ENCODE results near the gene ARHGEF39. TPM values are rescaled to one million over a fixed set of nuclear protein-coding genes. Genes with fewer than 3 reads are reported as not detected.

ARHGEF39 gene
- total RNA-seq, 4 donors from 2014 or later, result 0.27 to 0.45 (median 0.42) TPM; not detected in 1

DNA sequence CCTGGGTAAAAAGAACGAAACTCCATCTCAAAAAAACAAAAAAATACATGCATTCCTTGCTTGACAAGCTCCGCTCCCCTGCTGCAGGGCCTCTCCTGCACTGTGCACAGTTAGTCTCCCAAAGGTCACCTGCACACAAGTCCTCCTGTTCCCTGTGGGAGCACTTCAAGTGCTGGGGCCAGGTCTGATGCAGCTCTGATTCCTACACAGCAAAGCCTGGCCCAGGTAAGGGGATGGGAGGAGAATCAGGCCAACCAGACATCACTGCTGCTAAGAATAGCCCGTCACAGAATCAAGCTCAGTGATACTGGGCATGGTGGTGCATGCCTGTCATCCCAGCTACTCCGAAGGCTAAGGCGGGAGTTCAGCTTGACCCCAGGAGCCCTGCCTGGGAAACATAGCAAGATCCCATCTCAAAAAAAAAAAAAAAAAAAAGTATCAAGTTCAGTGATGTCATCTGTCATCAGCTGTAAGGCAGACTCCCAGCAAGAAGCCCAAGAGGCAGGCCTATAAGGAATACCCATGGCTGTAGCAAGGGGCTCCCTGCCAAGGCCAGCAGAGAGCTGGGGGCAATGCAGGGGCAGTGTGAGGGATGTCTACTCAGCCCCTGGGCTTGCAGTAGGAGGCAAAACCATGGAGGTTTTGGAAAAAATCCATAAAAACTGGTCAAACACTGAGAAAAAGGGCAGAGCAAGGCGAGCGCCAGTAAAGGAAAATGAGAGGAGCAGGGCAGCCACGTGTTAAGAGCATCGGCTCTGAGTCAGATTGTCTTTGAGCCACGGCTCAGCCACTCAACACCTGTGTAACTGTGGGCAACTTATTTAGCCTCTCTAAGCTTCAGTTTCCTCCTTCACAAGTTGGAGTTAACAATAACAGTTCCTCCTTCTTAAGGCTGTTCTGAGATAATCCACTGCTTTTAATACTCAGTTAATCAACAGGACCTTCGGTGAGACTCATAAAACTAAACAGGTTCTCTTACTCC is 21.5 kb upstream of the ARHGEF39 start:
- TF ChIP-seq, protein P1, sequence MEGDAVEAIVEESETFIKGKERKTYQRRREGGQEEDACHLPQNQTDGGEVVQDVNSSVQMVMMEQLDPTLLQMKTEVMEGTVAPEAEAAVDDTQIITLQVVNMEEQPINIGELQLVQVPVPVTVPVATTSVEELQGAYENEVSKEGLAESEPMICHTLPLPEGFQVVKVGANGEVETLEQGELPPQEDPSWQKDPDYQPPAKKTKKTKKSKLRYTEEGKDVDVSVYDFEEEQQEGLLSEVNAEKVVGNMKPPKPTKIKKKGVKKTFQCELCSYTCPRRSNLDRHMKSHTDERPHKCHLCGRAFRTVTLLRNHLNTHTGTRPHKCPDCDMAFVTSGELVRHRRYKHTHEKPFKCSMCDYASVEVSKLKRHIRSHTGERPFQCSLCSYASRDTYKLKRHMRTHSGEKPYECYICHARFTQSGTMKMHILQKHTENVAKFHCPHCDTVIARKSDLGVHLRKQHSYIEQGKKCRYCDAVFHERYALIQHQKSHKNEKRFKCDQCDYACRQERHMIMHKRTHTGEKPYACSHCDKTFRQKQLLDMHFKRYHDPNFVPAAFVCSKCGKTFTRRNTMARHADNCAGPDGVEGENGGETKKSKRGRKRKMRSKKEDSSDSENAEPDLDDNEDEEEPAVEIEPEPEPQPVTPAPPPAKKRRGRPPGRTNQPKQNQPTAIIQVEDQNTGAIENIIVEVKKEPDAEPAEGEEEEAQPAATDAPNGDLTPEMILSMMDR (IDR thresholded peaks at IDR 0.05), result no peak
- TF ChIP-seq POLR2A (IDR thresholded peaks at IDR 0.05), result no peak
- WGBS, 2 donors, result 68 to 74% methylated on average over 10 to 11 of the region's 11 CpGs
- Histone ChIP-seq H3K27ac (no peak overlapping the region), H3K27me3 (no peaks in the 10 kb centered on the region), H3K4me1 (peaks cover 5 to 6% of the 10 kb centered on the region in 2 donors), H3K9me3 (no peaks in the 10 kb centered on the region), H3K36me3 (peaks cover 0 to 6% of the 10 kb centered on the region in 2 donors), H3K4me3 (replicated peaks in 1 of 3) (no peak overlapping the region)
- peak; percentile 32 to 52 for DNase-seq
- intact Hi-C loops (cut with DNase I), result no loop called here

DNA sequence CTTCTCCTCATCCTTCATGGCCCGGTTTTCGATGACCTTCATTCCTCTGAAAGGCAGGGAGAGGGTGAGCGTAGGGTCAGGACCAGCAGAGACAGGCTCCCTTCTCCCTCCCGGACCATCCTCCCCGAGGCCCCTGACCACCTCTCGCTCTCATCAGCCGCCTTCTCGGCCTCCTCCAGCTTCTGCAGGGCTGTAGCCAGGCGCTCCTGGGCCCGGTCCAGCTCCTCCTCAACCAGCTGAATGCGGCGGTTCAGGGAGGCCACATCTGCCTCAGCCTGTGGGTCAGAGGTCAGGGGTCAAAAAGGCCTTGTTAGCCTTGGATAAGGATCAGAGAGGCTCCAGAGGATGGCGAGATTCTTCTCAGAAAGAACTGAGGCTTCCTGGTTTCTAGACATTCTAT is 20.5 kb upstream of the ARHGEF39 start:
- 89% methylated on average over 13 of the region's 13 CpGs for WGBS, 2 donors
- Histone ChIP-seq H3K27ac (no peak overlapping the region), H3K4me1 (peaks cover 5 to 6% of the 10 kb centered on the region in 2 donors), H3K9me3 (no peaks in the 10 kb centered on the region), H3K36me3 (peaks cover 0 to 6% of the 10 kb centered on the region in 2 donors), H3K27me3 (no peaks in the 10 kb centered on the region), H3K4me3 (replicated peaks in 1 of 3) (no peak overlapping the region)
- no peak for DNase-seq
- intact Hi-C loops (cut with DNase I), result no loop called here
- TF ChIP-seq, protein P1 (IDR thresholded peaks at IDR 0.05), result no peak
- no peak for TF ChIP-seq POLR2A (IDR thresholded peaks at IDR 0.05)

DNA sequence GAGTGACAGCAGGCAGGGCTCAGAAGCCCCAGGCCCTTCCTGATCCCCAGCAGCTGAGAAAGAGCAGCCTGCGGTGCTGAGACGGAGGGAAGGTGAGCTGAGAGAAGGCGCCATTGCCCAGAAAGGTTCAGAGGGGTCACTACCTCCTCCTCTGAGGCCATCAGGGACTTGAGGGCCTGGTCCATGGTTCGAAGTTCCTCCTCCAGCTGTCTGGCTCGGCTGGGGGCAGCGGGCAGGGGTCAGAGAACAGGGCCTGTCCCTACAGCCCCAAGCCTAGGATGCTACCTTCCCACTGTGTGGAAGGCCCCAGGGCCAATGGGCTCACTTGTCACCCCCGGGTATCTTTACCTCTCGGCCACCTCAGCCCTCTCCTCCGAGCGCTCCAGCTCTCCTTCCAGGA is 19.9 kb upstream of the ARHGEF39 start:
- Histone ChIP-seq H3K9me3 (no peaks in the 10 kb centered on the region), H3K27me3 (no peaks in the 10 kb centered on the region), H3K27ac (no peak overlapping the region), H3K36me3 (peaks cover 0 to 6% of the 10 kb centered on the region in 2 donors), H3K4me3 (replicated peaks in 1 of 3) (no peak overlapping the region), H3K4me1 (peaks cover 2% of the 10 kb centered on the region in 2 donors)
- DNase-seq, result no peak
- TF ChIP-seq, protein P1 (IDR thresholded peaks at IDR 0.05), result no peak
- no peak for TF ChIP-seq POLR2A (IDR thresholded peaks at IDR 0.05)
- 92% methylated on average over 7 to 10 of the region's 10 CpGs for WGBS, 2 donors
- intact Hi-C loops (cut with DNase I), result no loop called here

DNA sequence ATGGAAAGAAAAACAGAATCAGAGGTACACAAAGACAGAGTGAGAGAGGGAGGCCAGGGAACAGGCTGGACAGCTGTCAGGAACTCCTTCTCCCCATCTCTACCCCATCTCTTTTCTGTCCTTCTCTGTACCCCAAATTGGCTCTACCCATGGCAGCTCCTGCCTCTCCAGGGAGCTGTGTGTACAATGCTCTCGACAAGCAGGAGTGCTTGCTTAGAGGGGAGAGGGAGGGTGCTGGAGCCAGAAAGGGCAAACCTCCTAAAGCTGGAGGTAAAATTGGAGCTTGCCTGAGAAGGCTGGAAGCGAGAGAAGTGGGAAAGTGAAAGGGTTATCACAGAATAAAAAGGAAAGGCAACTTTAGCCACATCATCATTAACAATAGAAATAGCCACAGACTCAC is 18.3 kb upstream of the ARHGEF39 start:
- no peak for DNase-seq
- Histone ChIP-seq H3K4me1 (no peaks in the 10 kb centered on the region), H3K9me3 (no peaks in the 10 kb centered on the region), H3K36me3 (peaks cover 0 to 6% of the 10 kb centered on the region in 2 donors), H3K27ac (no peak overlapping the region), H3K27me3 (no peaks in the 10 kb centered on the region), H3K4me3 (replicated peaks in 1 of 3) (no peak overlapping the region)
- intact Hi-C loops (cut with DNase I), result no loop called here
- WGBS, 2 donors, result 61 to 66% methylated on average over 2 of the region's 2 CpGs
- TF ChIP-seq, protein P1 (IDR thresholded peaks at IDR 0.05), result no peak
- no peak for TF ChIP-seq POLR2A (IDR thresholded peaks at IDR 0.05)

Data from thyroid gland (tissue), 4 donors.